IMR-90 (cell line): Measurements from ENCODE around the gene TNFAIP8L1. TPM values are rescaled to one million over a fixed set of nuclear protein-coding genes. Genes with fewer than 3 reads are reported as not detected.

Source experiments
- ATAC-seq: fragments of 200-7000 bp; cut with Tn5 transposase; 2 replicates; pipeline ENCODE4 v1.9.1; 2020; ENCODE audit warnings: low read depth, mild to moderate bottlenecking, moderate library complexity
- BruUV-seq: library from RNA; stranded (reverse); fragments of 400-500 nt; replicated peaks from 2 replicates; lab custom pipeline; 2021; lab: Mats Ljungman, UMichigan
- CTCF ChIA-PET: fragments of 300-600 bp; formaldehyde crosslinking; extraction: SDS; loops from one replicate; lab custom pipeline; 2021; ENCODE audit warnings: antibody characterized with exemption; lab: Yijun Ruan, JAX
- POLR2A ChIA-PET: fragments of 300-600 bp; sonication (Branson Sonifier 250); formaldehyde crosslinking; loops from one replicate; lab custom pipeline; 2022; ENCODE audit warnings: antibody characterized with exemption; ENCODE audit not compliant: unreplicated experiment; lab: Charles Lee
- DNase-seq: peaks from one replicate; pipeline ENCODE4 v3.0.0; 2013
- H2AFZ ChIP-seq: replicated peaks from 2 replicates; pipeline ENCODE3; 2013; ENCODE audit warnings: low read length, mild to moderate bottlenecking; ENCODE audit not compliant: poor library complexity
- H2AK5ac ChIP-seq: 2 replicates; pipeline ENCODE4 v1.6.1; 2013; ENCODE audit warnings: low read depth, low read length, inconsistent platforms
- H2AK9ac ChIP-seq: replicated peaks from 2 replicates; pipeline ENCODE3; 2013; ENCODE audit warnings: mild to moderate bottlenecking, low read depth, low read length, moderate library complexity; ENCODE audit not compliant: poor library complexity
- H2BK120ac ChIP-seq: 2 replicates; pipeline ENCODE4 v1.6.1; 2013; ENCODE audit warnings: low read depth, low read length, inconsistent platforms
- H2BK15ac ChIP-seq: 3 replicates; pipeline ENCODE4 v1.6.1; 2013; ENCODE audit warnings: low read depth, low read length, inconsistent platforms
- H2BK20ac ChIP-seq: 2 replicates; pipeline ENCODE4 v1.6.1; 2013; ENCODE audit warnings: low read depth, mild to moderate bottlenecking, inconsistent platforms, low read length, moderate library complexity
- H2BK5ac ChIP-seq: 2 replicates; pipeline ENCODE4 v1.6.1; 2013; ENCODE audit warnings: mild to moderate bottlenecking, low read depth, low read length, inconsistent platforms; ENCODE audit not compliant: poor library complexity, severe bottlenecking
- H3K14ac ChIP-seq: replicated peaks from 2 replicates; pipeline ENCODE4 v1.6.1; 2013; ENCODE audit warnings: low read depth, low read length, inconsistent platforms
- H3K18ac ChIP-seq: 2 replicates; pipeline ENCODE4 v1.6.1; 2013; ENCODE audit warnings: low read depth, low read length, control low read depth
- H3K23ac ChIP-seq: 2 replicates; pipeline ENCODE4 v1.6.1; 2013; ENCODE audit warnings: low read depth, low read length, inconsistent platforms
- H3K27ac ChIP-seq: 2 replicates; pipeline ENCODE4 v1.5.1; 2013; ENCODE audit warnings: mild to moderate bottlenecking, control low read depth, low read length; ENCODE audit not compliant: insufficient read depth
- H3K27me3 ChIP-seq: 2 replicates; pipeline ENCODE4 v1.6.1; 2013; ENCODE audit warnings: low read length; ENCODE audit not compliant: control insufficient read depth, insufficient read depth
- H3K36me3 ChIP-seq: 2 replicates; pipeline ENCODE4 v1.6.1; 2013; ENCODE audit warnings: low read length, mixed read lengths; ENCODE audit not compliant: control insufficient read depth, insufficient read depth
- H3K4ac ChIP-seq: 2 replicates; pipeline ENCODE4 v1.6.1; 2013; ENCODE audit warnings: low read depth, low read length, inconsistent platforms
- H3K4me1 ChIP-seq: 2 replicates; pipeline ENCODE4 v1.6.1; 2013; ENCODE audit warnings: low read length, mixed read lengths; ENCODE audit not compliant: control insufficient read depth, insufficient read depth
- H3K4me2 ChIP-seq: 2 replicates; pipeline ENCODE4 v1.6.1; 2013; ENCODE audit warnings: low read depth, mild to moderate bottlenecking, control low read depth, low read length, moderate library complexity
- H3K4me3 ChIP-seq: 2 replicates; pipeline ENCODE4 v1.5.1; 2013; ENCODE audit warnings: low read depth, mild to moderate bottlenecking, control low read depth, low read length, moderate library complexity; ENCODE audit not compliant: insufficient read depth
- H3K56ac ChIP-seq: 2 replicates; pipeline ENCODE4 v1.6.1; 2013; ENCODE audit warnings: low read length, inconsistent platforms; ENCODE audit not compliant: insufficient read depth; ENCODE audit errors: extremely low read depth
- H3K79me1 ChIP-seq, 2 experiments: 2 replicates each; pipeline ENCODE4 v1.6.1; 2013; ENCODE audit warnings: low read length in 2 of 2, inconsistent platforms in 1 of 2, low read depth in 1 of 2
- H3K9ac ChIP-seq: 2 replicates; pipeline ENCODE4 v1.6.1; 2013; ENCODE audit warnings: low read depth, low read length, control low read depth
- H3K9me1 ChIP-seq: 2 replicates; pipeline ENCODE4 v1.6.1; 2013; ENCODE audit warnings: low read length, inconsistent platforms; ENCODE audit not compliant: insufficient read depth
- H3K9me3 ChIP-seq: 2 replicates; pipeline ENCODE4 v1.6.1; 2013; ENCODE audit warnings: low read length; ENCODE audit not compliant: control insufficient read depth, insufficient read depth
- H4K20me1 ChIP-seq: 2 replicates; pipeline ENCODE4 v1.6.1; 2013; ENCODE audit warnings: low read length, inconsistent platforms; ENCODE audit not compliant: insufficient read depth
- H4K5ac ChIP-seq: 2 replicates; pipeline ENCODE4 v1.6.1; 2013; ENCODE audit warnings: mild to moderate bottlenecking, low read depth, low read length, control low read depth
- H4K8ac ChIP-seq, 2 experiments: 2 replicates each; pipeline ENCODE4 v1.6.1; 2013; ENCODE audit warnings: low read depth in 2 of 2, low read length in 2 of 2, control low read depth in 1 of 2, inconsistent platforms in 1 of 2
- H4K91ac ChIP-seq: 2 replicates; pipeline ENCODE4 v1.6.1; 2013; ENCODE audit warnings: low read depth, low read length, inconsistent platforms; ENCODE audit not compliant: insufficient read depth
- BHLHE40 ChIP-seq: fragments of 150-350 bp; IDR thresholded peaks from 2 replicates; pipeline ENCODE4 v1.6.1; 2016; ENCODE audit warnings: mild to moderate bottlenecking, low read depth, low read length
- CEBPB ChIP-seq: IDR thresholded peaks from 2 replicates; pipeline ENCODE4 v1.6.1; 2012; ENCODE audit warnings: low read depth, low read length, improper control_type of control experiment
- CHD1 ChIP-seq: IDR thresholded peaks from 2 replicates; pipeline ENCODE4 v1.6.1; 2012; ENCODE audit warnings: low read depth, low read length, improper control_type of control experiment
- CTCF ChIP-seq: conservative IDR thresholded peaks from 2 replicates; pipeline ENCODE4 v1.5.1; 2012; ENCODE audit warnings: mild to moderate bottlenecking, low read depth, low read length, improper control_type of control experiment
- ELK1 ChIP-seq: fragments of 150-350 bp; IDR thresholded peaks from 2 replicates; pipeline ENCODE4 v1.6.1; 2016; ENCODE audit warnings: low read depth, mild to moderate bottlenecking, low read length, moderate library complexity, borderline replicate concordance
- MXI1 ChIP-seq: IDR thresholded peaks from 2 replicates; pipeline ENCODE4 v1.6.1; 2012; ENCODE audit warnings: low read depth, mild to moderate bottlenecking, low read length, moderate library complexity, borderline replicate concordance
- POLR2A ChIP-seq: IDR thresholded peaks from 2 replicates; pipeline ENCODE4 v1.6.1; 2012; ENCODE audit warnings: mild to moderate bottlenecking, low read depth, low read length
- RCOR1 ChIP-seq: IDR thresholded peaks from 2 replicates; pipeline ENCODE4 v1.6.1; 2012; ENCODE audit warnings: mild to moderate bottlenecking, low read length, improper control_type of control experiment; ENCODE audit not compliant: insufficient replicate concordance
- RFX5 ChIP-seq: IDR thresholded peaks from 2 replicates; pipeline ENCODE4 v1.8.0; 2012; ENCODE audit warnings: low read depth, mild to moderate bottlenecking, low read length, moderate library complexity
- SMC3 ChIP-seq: fragments of 150-350 bp; IDR thresholded peaks from 2 replicates; pipeline ENCODE4 v1.6.1; 2016; ENCODE audit warnings: low read depth, mild to moderate bottlenecking, antibody characterized with exemption, low read length, moderate library complexity
- USF2 ChIP-seq: fragments of 150-350 bp; IDR thresholded peaks from 2 replicates; pipeline ENCODE4 v1.6.1; 2017; ENCODE audit warnings: mild to moderate bottlenecking, antibody characterized with exemption, low read length, low read depth
- WGBS, 2 experiments: methylation state at CpG; one replicate each; pipeline versions ENCODE4 v1.1.5 to v1.1.7; 2013; ENCODE audit warnings: missing lambda C conversion rate in 2 of 2; ENCODE audit not compliant: insufficient read length in 1 of 2; ENCODE audit errors: extremely low coverage in 2 of 2; 5-methylcytosine and 5-hydroxymethylcytosine counted together
- dilution Hi-C: fragments of 300-500 bp; cut with HindIII; formaldehyde crosslinking; loops from one replicate; pipeline ENCODE4 v1.14.3; 2018; ENCODE audit warnings: low sequenced_read_pairs; ENCODE audit not compliant: unreplicated experiment
- in situ Hi-C: fragments of 300-500 bp; cut with MboI; formaldehyde crosslinking; loops from 3 replicates; pipeline ENCODE4 v1.14.3; 2019; ENCODE audit warnings: low sequenced_read_pairs, inconsistent platforms, mixed read lengths
- intact Hi-C: fragments of 100-400 bp; cut with micrococcal nuclease; formaldehyde crosslinking; loops from 2 replicates; pipeline ENCODE4 v1.10.0; 2022
- polyA plus RNA-seq, 3 experiments: library from polyadenylated mRNA; depleted of rRNA; stranded (reverse); fragments of >200 nt; gene quantifications; 2 replicates each; pipeline ENCODE4 v1.2.3, GENCODE V29; 2012; ENCODE audit warnings: low replicate concordance in 1 of 3
- total RNA-seq: library from RNA; depleted of rRNA; stranded (reverse); fragments of >200 nt; gene quantifications from 2 replicates; pipeline ENCODE4 v1.2.3, GENCODE V29; 2012

Gene TNFAIP8L1
- total and polyA plus RNA-seq, 2 of the 4 experiments (the other 2 are of a cell fraction): 2.5 to 6.0 TPM

- H3K36me3 ChIP-seq: peaks cover 6% of the 10 kb centered on the region; the same call in 1 of the 2 replicates
- no peak overlapping the region for H4K91ac ChIP-seq
- no peaks in the 10 kb centered on the region for H3K27me3 ChIP-seq
- POLR2A ChIA-PET: no interaction called here
- H2BK20ac ChIP-seq: no peak overlapping the region
- DNase-seq: no peak
- H3K27ac ChIP-seq: no peak overlapping the region
- no peak overlapping the region for H4K8ac ChIP-seq
- H3K9ac ChIP-seq: no peak overlapping the region
- no peak overlapping the region for H2BK5ac ChIP-seq
- H4K20me1 ChIP-seq: 0 out of 2 replicates have a peak, but pooled peaks cover 4% of the 10 kb centered on the region
- no peak for ATAC-seq
- H2AFZ ChIP-seq: peak overlapping the region; percentile 21
- no peak overlapping the region for H3K23ac ChIP-seq
- in situ Hi-C loops: no loop called here
- H2BK120ac ChIP-seq: no peak overlapping the region
- TF ChIP-seq RCOR1 (no peak), CEBPB (no peak), ELK1 (no peak), MXI1 (no peak), USF2 (no peak), CHD1 (no peak), RFX5 (no peak), POLR2A (no peak), SMC3 (no peak), CTCF (no peak), BHLHE40 (no peak)
- peaks cover 8% of the 10 kb centered on the region; the same call in 1 of the 2 replicates for H3K9me1 ChIP-seq
- intact Hi-C loops: no loop called here
- no peaks in the 10 kb centered on the region for H3K9me3 ChIP-seq
- H3K4me3 ChIP-seq: no peak overlapping the region
- H2AK5ac ChIP-seq: no peak overlapping the region
- no peak overlapping the region for H3K4ac ChIP-seq
- H3K18ac ChIP-seq: no peak overlapping the region
- CTCF ChIA-PET: no interaction called here
- H3K14ac ChIP-seq: no peak overlapping the region
- no TSS peak for BruUV-seq
- dilution Hi-C loops: no loop called here
- no peaks in the 10 kb centered on the region for H3K4me1 ChIP-seq
- H3K79me1 ChIP-seq: peaks cover 8 to 37% of the 10 kb centered on the region in 2 experiments
- H2AK9ac ChIP-seq: peak overlapping the region; percentile 76
- no peak overlapping the region for H3K56ac ChIP-seq
- no peak overlapping the region for H3K4me2 ChIP-seq
- no peak overlapping the region for H2BK15ac ChIP-seq
- no peak overlapping the region for H4K5ac ChIP-seq
- 82% methylated on average over 2 of the region's 19 CpGs; no CpG with 5 or more reads in 1 of the 2 experiments for WGBS, 2 experiments
These were observed 10.2 kb downstream of the TNFAIP8L1 start for GRCh38 chr19:4649392-4650047.
